ENCODE data around the gene LY6G5B. TPM values are rescaled to one million over a fixed set of nuclear protein-coding genes. Genes with fewer than 3 reads are reported as not detected.

The LY6G5B gene
- 10.7 TPM for polyA plus RNA-seq (2013, experiment 1 of 2; ENCODE audit: insufficient read length)
- 8.5 TPM for polyA plus RNA-seq (2013, experiment 2 of 2; ENCODE audit: insufficient read length)

GRCh38 chr6:31669676-31670075 lies at the start of gene LY6G5B:
Gene LY6G5B, plus strand, starts transcription at chr6:31669976. Its CDS starts 975 bp downstream, at chr6:31670951.
- DNase-seq, result no peak

GRCh38 chr6:31620586-31621319 lies 49.0 kb upstream of the LY6G5B start, which contains the start of gene PRRC2A:
Gene PRRC2A, plus strand, starts transcription at chr6:31620715. Its CDS starts 2,075 bp downstream, at chr6:31622790.
- DNase-seq, result no peak

- DNase-seq, result no peak
These were observed 48.3 kb upstream of the LY6G5B start for GRCh38 chr6:31621320-31621939.

- DNase-seq, result peak; percentile 29
These were observed 47.8 kb upstream of the LY6G5B start for GRCh38 chr6:31621991-31622390.

GRCh38 chr6:31622684-31623091 lies 47.1 kb upstream of the LY6G5B start:
- no peak for DNase-seq

- no peak for DNase-seq
These were observed 45.7 kb upstream of the LY6G5B start for GRCh38 chr6:31624070-31624469.

- DNase-seq, result no peak
These were observed 42.8 kb upstream of the LY6G5B start for GRCh38 chr6:31626952-31627351.

- no peak for DNase-seq
These were observed 42.0 kb upstream of the LY6G5B start for GRCh38 chr6:31627690-31628287.

GRCh38 chr6:31629014-31629413 lies 40.8 kb upstream of the LY6G5B start:
- no peak for DNase-seq

- DNase-seq, result no peak
These were observed 39.4 kb upstream of the LY6G5B start for GRCh38 chr6:31630177-31630934.

GRCh38 chr6:31631209-31631608 lies 38.6 kb upstream of the LY6G5B start:
- no peak for DNase-seq

GRCh38 chr6:31631681-31632278 lies 38.0 kb upstream of the LY6G5B start:
- no peak for DNase-seq

- DNase-seq, result no peak
These were observed 37.4 kb upstream of the LY6G5B start for GRCh38 chr6:31632279-31632946.

GRCh38 chr6:31633447-31633846 lies 36.3 kb upstream of the LY6G5B start:
- no peak for DNase-seq

- DNase-seq, result no peak
These were observed 35.6 kb upstream of the LY6G5B start for GRCh38 chr6:31634131-31634530.

- DNase-seq, result no peak
These were observed 34.7 kb upstream of the LY6G5B start for GRCh38 chr6:31634969-31635575.

- no peak for DNase-seq
These were observed 32.8 kb upstream of the LY6G5B start for GRCh38 chr6:31636698-31637596.

- no peak for DNase-seq
These were observed 30.7 kb upstream of the LY6G5B start for GRCh38 chr6:31639043-31639442.

- DNase-seq, result peak; percentile 44
These were observed 30.3 kb upstream of the LY6G5B start for GRCh38 chr6:31639449-31639861.

- no peak for DNase-seq
These were observed 29.2 kb upstream of the LY6G5B start for GRCh38 chr6:31640612-31641011.

Data from fibroblast of skin of scalp (primary cell).